Activated CD4-positive, alpha-beta T cell treated with anti-CD3 and anti-CD28 coated beads, Interleukin-10, Interleukin-2, amounts not matched to agents 100 ng/mL and 50 ng/mL, durations not matched to agents 16 hours and 8 hours (primary cell): ENCODE data around the gene C16orf74.

Experiments
- DNase-seq: peaks from one replicate; pipeline ENCODE4 v3.0.0-alpha.2; 2020

C16orf74 gene

DNA sequence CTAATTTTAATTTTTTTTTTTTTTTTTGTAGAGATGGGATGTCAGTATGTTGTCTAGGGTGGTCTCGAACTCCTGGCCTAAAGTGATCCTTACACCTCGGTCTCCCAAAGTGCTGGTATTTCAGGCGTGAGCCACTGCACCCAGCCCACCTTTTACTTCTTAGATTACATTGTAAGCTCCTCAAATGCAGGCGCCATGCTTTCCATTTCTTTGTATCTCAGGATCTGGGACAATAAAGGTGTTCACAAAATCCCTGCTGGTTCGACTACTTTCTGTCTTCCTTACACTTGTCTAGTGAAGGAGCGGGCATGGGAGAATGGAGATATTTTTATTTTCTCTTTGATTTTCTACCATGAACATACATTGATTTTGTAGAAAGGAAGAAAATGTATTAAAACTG lies 23.2 kb upstream of the C16orf74 start:
- DNase-seq = no peak

DNA sequence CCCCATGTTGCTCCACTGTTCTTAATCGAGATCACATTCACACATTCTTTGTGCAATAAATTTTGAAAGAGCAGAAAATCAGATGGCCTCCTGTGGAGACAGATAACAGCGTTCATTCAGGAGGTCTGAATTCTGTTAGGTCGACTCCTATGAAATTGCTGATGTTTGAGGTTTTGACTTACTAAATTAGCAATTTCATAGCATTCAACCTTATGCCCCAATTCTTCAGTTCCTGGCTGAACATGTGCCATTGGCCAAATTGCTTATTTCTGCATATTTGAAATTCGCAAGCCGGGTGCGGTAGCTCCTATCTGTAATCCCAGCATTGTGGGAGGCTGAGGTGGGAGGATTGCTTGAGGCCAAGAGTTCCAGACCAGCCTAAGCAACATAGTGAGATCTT lies 22.1 kb upstream of the C16orf74 start:
- no peak for DNase-seq

DNA sequence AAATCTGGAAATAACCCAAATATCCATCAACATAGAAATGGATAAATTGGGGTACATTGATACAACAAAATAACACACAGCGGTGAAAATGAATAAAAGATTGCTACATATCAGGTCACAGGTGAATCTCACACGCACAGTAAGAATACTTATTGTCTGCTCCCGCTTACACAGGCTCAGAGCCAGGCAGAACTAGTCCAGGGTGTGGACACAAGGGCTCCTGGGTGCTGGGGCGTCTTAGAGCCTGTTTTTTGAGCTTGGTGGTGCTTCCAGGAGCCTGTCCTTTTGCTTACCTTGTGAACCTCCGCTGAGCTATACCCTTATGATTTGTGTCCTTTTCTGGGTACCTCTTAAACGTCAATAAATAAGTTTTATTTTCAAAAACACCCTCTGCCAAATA lies 19.8 kb upstream of the C16orf74 start:
- DNase-seq = no peak

DNA sequence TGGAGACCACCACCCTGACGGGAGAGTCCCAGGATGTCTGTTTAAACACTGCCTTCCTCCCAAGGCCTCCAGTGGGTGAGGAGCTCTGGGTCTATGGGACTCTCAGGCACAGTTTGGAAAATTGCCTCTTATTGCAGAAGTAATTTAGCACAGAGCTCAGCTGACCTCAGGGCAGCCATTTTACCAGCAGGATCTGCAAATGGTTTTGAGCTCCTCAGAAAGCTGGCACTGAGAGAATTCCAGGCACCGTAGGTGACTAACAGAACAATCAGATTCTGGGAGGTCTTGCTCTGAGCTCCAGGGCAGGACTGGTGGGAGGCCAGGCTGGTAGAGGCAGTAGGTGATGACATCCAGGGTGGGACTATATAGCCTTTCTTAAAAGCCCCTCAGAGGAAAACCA lies 17.3 kb upstream of the C16orf74 start:
- DNase-seq = no peak

- DNase-seq = no peak
These were observed 16.6 kb upstream of the C16orf74 start for GRCh38 chr16:85767531-85767930.

- no peak for DNase-seq
These were observed 14.9 kb upstream of the C16orf74 start for GRCh38 chr16:85765767-85766166.

- no peak for DNase-seq
These were observed 14.3 kb upstream of the C16orf74 start for GRCh38 chr16:85765211-85765610.

- DNase-seq = no peak
These were observed 12.7 kb upstream of the C16orf74 start for GRCh38 chr16:85763616-85764015.

DNA sequence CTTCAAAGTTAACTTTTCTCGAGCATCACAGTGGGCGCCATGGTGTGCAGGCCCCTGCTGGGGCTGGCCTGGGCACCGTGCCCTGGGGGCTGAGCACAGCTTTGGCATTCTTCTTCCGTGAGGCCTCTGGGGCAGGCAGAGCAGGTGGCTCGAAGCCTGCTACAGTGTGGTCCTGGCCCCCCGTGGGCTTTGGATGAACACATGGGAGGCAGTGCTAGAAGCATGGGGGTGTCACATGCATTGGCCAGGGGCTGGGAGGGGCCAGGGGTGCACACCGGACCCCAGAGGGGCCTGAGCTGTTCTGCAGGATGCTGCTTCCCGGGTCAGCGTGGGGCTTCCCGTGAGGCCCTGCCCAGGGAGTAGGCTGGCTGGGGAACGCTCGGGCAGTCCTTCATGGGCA lies 12.1 kb upstream of the C16orf74 start:
- no peak for DNase-seq

DNA sequence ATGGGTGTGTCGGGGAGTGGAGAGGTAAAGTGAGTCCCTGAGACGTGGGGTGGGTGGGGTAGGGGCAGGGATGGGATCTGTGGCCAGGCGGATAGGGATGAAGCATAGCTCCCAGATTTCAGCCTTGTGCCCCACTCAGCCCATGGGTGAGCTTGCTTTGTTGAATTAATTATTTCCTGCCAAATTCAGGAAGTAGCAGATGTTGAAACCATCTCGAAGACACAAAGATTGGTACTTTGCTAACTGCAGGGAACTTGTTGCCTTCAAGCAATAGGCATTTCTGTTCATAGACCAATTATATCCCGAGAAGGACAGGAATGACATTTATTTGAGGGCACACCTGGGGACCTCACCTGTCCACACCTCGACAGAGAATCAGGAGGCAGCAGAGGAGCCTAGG lies 11.0 kb upstream of the C16orf74 start:
- no peak for DNase-seq

DNA sequence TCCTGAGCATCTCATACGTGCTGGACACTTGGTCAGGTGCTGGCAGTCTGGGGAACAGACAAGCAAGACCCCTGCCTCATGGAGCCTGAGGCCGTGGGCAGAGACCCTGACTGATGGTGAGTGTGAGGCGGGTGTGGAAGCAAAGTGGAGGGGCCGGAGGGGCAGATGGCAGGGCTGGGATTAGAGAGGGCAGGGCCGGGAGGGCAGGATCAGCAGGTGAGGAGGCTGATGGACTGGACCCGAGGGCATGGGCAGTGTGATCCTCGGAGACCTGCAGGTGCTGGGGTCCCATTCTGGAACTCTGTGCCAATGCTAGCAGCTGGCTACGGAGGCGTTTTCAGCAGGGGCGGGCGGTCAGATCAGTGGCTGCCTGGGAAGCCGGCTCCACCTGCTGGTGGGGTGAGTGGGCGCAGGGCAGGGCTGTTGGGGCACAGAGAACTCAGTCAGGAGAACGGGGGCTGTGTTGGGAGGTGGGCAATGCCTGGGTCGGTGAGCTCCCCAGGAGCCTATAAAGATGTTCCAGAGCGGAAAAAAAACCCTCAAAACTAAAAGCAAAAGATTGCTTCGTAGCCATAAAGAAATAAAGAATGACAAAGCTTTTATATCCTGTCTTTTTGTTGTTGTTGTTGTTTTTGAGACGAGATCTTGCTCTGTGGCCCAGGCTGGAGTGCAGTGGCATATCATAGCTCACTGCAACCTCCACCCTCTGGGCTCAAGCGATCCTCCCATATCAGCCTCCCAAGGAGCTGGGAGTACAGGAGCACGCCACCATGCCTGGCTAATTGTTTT lies 8.9 kb upstream of the C16orf74 start:
- peak; percentile 33 for DNase-seq

- no peak for DNase-seq
These were observed 8.2 kb upstream of the C16orf74 start for GRCh38 chr16:85759136-85759535.

- peak; percentile 51 for DNase-seq
These were observed 6.5 kb upstream of the C16orf74 start for GRCh38 chr16:85757341-85757822.

DNA sequence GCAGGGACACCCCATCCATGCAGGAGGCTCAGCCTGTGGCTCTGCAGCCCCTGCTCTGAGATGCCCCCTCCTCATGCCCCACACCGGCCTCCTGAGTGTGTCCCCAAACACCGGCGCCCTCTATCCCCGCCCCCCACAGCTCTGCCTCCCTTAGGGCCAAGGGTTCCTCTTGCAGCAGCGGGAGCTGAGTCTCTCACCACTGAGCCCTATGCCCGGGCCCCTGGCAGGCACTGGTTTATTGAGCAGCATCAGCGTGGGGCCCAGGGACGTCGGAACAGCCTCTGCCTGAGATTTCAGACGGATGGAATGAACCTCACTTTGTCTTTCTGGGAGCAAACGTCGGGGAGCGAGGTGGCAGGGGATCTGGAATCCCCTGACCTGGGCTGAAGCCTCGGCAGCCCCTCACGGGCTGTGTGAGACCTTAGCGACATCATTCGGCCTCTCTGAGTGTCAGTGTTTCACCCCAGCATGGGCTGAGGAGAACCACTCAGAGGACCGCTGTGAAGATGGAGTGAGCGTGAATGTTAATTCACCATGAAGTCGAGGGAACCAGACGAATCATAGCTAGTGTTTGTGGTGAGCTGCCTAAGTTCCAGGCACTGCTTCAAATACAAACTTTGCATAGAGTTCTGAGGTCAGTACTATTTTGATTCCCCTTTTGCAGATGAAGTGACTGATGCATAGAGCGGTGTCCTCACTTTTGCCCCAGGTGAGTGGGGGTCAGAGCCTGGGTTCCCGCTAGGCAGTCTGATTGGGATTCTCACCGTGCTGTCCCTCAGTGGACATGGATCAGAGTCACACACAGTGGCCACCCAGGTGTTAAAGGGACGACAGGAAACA lies 5.3 kb upstream of the C16orf74 start:
- DNase-seq = no peak

- no peak for DNase-seq
These were observed 3.5 kb upstream of the C16orf74 start for GRCh38 chr16:85754413-85754812.

DNA sequence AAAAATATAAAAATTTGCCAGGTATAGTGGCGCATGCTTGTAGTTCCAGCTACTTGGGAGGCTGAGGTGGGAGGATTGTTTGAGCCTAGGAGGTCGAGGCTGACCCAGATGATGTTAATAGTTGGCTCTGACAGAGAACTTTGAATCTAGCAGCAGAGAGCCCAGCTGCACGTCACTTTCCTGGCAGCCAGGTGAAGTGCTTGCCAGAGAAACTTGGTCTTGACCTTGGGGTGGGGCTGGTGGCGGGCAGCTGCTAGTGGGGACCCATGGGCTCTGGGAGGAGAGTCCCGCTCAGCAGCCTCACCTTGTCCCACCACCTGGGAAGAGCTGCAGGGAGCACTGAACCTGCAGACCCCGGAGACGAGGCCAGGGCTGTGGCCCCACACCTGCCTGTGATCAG lies 3.1 kb upstream of the C16orf74 start:
- no peak for DNase-seq

- no peak for DNase-seq
These were observed 2.7 kb upstream of the C16orf74 start for GRCh38 chr16:85753559-85753958.

DNA sequence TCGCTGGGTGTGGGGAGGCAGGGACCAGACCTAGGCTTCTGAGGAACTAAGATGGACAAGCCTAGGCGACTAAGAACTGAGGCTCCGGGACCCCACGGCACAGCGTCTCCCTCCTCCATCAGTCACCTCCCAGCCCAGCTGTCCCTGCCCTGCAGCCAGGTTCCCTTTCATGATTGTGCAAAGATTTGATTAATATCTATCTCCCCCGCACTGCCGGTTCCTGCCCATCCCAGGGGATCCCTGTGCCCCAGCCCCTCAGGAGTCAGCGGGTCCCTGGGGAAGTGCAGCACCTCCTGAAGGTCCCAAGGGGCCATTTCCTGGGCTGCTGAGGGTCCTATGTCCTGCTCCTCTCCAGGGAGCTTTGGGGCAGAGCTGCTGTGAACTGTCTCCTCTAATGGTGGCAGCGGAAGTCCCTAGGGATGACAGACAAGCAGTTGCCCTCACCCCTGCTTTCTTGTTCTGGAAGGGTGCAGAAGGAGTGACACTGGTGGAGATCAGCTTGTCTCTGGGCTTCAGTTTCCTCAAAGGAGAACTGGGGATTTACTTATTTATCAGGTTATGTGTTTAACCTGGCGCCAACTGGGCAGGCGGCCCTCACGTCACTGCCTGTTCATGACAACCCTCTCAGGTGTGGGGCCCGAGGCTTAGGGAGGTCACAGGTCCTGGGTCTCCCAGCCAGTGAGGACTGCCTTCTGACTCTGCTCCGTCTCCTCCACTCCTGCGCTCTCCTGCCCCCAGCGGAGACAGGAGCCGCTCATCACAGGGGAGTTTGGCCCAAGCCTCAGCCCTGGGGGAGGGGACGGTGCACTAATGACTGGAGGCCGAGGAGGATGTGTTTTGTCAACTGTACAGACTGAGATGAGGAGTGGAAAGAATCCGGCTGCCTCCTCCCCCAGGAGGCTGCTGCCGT lies 1.9 kb upstream of the C16orf74 start:
- no peak for DNase-seq

- DNase-seq = no peak
These were observed 1.0 kb upstream of the C16orf74 start for GRCh38 chr16:85751698-85752501.

- DNase-seq = no peak
These were observed 610 bp downstream of the C16orf74 start for GRCh38 chr16:85750146-85750826.

DNA sequence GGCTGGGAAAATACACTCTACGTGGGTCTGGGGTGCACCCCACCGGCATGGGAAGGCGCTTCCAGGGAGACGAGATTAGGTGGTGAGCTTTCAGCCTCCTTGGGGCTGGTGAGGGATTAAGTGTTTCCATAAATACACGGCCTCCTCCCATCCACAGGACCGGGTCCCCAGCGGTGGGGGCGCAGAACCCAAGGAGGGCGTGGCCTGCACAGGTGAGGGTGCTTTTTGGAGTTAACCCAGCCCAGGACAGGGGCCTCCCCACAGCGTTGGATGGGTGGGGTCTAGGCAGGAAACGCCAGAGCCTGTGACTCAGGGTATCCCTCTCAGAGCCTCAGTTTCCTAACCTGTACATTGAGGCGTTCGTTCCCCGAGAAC lies 1.1 kb downstream of the C16orf74 start:
- no peak for DNase-seq
